Epithelial cell of prostate (primary cell): ENCODE results near the gene PCDHB8.
"Not testable (repeated sequence)": the region's sequence is repeated elsewhere in the genome, so short reads cannot be mapped to it uniquely, and the experiment has no call there.

Source experiments
- DNase-seq: peaks from one replicate; pipeline ENCODE4 v3.0.0-alpha.2; 2011; ENCODE audit warnings: low read depth, low spot score
- H3K27ac ChIP-seq: fragments of 450-650 bp; 2 replicates; pipeline ENCODE4 v1.5.1; 2017; ENCODE audit warnings: mild to moderate bottlenecking

Gene PCDHB8

DNA sequence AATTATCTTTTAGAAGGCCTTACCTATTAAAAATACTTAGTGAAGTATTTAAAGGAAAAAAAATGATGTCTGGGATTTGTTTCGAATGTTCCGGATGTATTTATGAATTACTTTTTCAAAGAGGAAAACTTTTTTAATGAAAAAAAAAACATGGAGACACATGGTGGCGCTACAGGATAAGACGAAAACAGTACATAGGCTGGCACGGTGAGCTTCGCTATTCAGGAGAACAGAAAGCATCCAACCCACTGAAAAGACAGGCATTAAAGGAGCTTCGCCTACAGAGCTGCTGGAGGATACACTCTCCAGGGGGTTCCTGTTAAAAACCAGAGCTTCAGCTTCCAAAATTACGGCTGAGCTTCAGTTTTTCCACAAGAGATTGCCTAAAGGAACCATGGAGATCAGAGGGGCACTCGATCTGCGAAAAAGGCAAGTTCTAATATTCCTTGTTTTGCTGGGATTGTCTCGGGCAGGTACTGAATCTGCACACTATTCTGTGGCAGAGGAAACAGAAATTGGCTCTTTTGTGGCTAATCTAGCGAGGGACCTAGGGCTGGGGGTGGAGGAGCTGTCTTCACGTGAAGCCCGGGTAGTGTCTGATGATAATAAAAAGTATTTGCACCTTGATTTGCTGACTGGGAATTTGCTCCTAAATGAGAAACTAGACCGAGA lies 45.7 kb downstream of the PCDHB8 start, which contains the start of gene PCDHB14:
Gene PCDHB14 (plus strand): TSS at position 232 of the 672 bp plus-strand sequence. CDS start 163 bp downstream, at position 395.
- no peak for DNase-seq
- H3K27ac ChIP-seq = no peak within 1 kb of the TSS

DNA sequence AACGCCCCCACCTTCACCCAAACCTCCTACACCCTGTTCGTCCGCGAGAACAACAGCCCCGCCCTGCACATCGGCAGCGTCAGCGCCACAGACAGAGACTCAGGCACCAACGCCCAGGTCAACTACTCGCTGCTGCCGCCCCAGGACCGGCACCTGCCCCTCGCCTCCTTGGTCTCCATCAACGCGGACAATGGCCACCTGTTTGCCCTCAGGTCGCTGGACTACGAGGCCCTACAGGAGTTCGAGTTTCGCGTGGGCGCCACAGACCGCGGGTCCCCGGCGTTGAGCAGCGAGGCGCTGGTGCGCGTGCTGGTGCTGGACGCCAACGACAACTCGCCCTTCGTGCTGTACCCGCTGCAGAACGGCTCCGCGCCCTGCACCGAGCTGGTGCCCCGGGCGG lies 47.3 kb downstream of the PCDHB8 start:
- DNase-seq, H3K27ac ChIP-seq: not testable (repeated sequence)

DNA sequence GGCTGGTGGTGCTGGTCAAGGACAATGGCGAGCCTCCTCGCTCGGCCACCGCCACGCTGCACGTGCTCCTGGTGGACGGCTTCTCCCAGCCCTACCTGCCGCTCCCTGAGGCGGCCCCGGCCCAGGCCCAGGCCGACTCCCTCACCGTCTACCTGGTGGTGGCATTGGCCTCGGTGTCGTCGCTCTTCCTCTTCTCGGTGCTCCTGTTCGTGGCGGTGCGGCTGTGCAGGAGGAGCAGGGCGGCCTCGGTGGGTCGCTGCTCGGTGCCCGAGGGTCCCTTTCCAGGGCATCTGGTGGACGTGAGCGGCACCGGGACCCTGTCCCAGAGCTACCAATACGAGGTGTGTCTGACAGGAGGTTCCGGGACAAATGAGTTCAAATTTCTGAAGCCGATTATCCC lies 47.8 kb downstream of the PCDHB8 start:
- DNase-seq, H3K27ac ChIP-seq: not testable (repeated sequence)
